Epidermal melanocyte (primary cell): ENCODE results near the gene LRRC15.

Source experiments
- DNase-seq: peaks from one replicate; pipeline ENCODE4 v3.0.0; 2011; ENCODE audit warnings: low spot score; ENCODE audit not compliant: insufficient read length

Gene LRRC15

DNA sequence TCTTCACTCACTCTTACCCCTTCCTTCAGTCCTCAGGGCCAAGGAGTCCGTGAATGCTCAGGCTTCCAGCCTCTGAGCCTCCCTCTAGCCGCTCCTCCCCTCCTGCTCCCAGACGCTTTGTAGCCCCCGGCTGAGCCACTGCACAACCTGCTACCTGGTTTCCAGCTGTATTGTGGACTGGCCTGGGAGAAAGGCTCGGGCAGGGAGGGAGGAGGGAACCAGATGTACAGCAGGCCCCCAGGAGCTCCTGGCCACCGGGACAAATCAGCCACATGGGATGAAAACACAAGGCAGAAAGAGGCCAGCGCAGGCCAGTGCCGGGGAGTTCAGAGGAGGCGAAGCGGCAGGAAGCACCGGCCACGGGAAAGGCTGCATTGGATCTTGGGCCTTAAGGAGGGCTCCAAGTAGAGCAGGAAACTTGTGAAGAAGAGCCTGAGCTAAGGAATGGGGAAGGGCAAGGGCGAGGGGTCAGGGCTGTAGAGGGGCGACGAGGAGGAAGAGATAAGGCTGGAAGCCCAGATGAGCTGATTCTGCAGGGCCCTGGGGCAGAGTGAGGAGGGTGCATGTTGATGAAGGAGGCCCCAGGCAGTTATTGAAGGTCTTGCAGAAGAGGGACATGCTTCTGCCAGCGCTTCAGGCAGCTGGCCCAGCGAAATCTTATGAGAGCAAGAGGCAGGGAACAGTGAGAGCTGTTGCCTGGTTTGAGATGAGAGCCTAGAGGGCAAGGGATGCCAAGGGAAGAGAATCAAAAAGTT is 32.8 kb downstream of the LRRC15 start:
- no peak for DNase-seq

DNA sequence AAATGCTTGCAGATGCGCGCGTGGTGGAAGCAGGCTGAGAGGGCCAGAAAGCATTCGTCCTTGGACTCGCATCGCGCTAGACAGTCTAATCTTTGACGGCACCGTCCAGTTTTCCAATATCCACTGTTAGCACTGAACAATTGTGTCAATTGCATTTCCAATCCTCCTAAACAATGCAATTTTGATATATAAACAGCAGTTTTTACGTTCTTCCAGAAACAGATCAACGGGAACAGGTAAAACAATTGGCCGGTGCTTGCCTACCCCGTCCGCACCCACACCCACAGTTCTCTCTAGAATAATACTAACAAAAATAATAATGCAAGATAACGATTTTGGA is 35.6 kb downstream of the LRRC15 start:
- DNase-seq, result no peak

DNA sequence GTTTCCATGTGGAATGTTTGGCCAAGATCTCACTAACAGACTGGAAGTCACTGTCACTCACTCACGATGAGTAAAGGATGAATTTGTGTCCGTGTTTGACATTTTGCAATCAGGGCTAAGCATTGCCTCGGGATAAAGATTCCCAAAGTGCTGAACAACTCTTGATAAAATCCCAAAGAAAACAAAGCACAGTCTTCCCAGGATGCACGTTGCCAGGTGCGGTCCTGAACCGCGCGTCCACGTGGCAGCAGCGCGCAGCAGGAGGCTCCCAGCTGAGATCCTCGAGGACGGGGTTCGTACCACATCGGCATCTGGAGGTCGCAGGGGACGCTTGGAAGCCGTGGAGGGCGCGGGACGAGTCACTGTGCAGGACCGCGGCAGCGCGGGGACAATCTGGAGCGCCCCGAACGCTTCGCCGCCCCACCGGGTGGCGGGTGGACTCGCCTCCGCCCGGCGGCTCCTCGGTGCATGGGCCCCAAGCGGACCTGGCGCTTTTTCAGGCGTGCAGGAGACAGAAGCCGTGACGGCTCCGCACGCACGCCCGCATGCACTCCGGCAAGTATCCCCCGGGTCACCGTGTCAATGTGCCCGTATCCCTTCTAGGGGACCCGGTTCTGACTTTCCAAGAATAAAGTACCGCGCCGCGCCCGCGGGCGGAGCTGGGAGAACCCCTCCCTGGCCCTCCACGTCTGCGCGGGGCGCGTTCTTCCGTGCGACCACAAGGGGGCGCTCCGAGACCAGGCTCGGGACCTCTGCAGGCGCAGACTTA is 36.1 kb downstream of the LRRC15 start:
- DNase-seq, result no peak

DNA sequence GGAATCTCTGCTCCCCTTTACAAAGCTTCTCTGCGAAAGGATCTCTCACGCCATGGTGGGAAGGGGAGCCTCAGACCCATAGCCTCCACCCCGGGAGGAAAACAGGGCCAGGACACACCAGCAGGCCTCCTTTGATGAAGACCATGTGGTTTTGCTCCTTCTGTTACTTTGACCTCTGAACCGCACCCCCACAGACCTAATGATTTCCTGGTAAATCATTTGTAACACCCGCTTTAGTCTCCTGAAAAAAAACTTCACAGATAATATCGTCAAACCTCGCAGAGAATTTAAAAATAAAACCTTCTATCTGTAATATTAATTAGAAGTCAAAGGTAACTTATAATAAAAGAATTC is 36.7 kb downstream of the LRRC15 start:
- no peak for DNase-seq

DNA sequence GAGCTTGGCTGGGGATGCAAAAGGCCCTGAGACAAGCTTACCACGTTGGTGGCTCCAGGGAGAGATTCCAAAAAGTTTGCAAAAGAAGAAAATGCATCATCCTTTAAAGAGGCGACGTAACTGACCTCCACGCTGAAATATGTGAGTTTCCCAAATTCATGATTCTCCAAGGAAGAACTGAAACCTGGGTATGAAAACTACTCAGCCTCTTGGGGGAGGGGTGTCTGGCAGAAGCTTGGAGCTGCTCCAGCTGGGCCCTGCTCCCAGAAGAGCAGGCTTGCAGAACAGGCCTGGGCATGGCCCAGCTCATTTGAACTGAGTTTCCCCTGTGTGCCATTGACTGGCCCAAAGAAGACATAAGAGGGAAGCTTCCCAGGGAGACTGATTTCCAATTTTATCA is 39.0 kb downstream of the LRRC15 start:
- no peak for DNase-seq

DNA sequence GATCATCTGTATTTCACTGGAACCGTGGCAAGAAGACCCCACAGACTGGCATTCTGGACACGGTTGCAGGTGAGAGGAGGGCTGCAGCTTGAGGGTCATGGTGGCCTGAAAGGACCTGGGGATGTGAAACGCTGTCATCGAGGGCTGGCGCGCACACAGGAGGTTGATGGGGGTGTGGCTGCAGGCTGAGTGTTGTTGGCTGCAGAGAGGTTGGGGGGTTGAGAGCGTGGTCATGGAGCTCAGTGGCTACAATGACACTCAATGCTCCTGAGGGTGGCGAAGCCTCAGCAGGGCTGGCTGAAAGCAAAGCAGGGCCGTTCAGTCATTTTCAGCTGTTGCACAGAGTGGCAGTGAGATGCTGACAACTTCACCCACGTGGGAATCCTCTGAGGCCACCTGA is 39.4 kb downstream of the LRRC15 start:
- DNase-seq, result no peak

DNA sequence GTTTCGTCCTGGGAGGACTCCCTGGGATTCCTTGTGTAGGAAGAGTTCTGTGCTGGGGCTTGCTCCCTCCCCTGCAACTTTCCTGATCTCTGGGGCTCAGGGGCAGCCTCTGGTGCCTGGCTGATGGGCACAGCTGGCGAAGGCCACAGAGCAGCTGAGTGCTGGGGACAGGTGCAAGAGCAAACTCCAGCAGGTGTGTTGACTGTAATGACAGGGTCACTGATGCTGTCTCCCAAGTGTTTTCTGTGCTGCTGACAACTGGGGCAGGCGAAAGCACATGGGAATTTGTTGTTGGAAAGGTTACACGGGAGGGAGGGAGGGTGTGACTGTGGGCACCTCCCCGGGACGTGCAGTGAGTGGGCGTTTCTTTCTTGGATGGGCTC is 40.0 kb downstream of the LRRC15 start:
- no peak for DNase-seq

DNA sequence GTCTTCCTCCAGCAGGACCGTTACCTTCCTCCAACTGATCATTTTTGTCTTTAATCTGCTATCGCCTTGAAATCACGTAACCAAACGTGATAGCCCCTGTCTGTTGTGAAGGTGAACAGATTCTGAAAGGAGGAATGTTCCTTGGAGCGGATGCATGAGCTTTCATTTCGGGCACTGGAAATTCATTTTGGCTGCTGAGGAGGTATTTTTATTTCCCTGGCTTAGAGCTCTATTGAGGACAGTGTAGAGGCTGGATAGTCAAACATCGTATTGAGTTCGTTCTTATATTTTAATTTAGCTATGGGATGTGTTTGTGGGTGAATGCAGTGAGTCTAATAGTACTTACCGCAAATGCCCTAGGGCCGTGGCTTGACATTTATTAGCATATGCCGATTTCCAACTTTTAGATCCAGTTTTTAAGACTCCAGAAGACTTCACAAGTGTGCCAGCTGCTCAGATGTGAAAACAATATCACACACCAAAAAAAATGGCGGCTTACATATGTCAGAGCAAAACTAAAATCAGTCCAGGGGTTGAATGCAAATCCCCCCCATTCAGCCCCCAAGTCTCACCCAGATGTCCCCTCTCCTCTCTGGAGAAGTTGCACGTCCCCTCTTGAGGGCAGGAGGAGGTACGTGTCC is 40.5 kb downstream of the LRRC15 start:
- no peak for DNase-seq

DNA sequence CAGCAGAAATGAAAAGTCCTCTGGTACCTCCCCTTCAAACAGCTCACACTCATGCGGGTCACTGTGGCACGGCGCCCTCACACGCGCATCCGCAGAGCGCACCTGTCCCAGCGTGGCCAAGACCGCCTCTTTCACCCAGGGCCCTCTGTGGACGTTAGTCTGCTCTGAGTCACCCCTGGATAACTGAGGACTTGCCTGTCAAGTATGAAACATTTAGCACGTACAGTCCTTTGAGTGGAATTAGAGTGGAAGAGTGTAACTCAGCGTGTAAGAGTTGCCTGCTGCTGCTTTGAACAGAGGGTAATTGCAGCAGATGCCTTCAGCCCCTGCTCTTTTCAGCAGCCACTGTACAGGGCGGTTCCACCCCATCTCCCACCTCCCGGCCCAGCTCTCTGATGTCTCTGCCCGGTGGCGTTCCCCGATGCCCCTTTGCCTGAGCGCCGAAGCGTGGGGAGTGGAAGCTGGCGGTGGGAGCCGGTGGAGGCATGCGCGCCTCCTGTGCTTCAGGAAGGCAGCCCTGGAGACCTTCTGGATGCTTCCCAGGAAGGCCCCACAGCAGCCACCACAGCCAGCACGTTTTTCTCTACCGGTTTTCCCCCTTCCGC is 41.4 kb downstream of the LRRC15 start:
- peak; percentile 40 for DNase-seq

DNA sequence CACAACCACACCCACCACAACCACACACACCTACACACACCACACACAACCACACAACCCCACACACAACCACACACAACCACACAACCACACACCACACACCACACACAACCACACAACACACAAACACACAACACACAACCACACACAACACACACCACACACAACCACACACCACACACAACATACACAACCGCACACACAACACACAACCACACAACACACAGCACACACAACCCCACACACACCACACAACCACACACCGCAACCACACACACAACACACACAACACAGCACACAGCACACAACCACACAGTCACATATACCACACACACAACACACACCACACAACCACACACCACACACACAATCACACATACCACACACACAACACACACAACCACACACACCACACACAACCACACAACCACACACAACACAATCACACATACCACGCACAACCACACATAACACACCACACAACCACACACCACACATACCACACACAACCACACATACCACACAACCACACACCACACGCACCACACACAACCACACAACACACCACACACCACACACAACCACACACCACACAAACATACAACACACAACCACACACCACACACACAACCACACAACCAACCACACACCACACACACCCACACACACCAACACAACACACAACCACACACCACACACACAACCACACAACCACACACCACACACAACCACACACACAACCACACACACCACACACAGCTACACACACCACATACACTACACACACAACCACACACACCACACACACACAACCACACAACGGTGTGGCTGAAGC is 42.1 kb downstream of the LRRC15 start:
- no peak for DNase-seq

DNA sequence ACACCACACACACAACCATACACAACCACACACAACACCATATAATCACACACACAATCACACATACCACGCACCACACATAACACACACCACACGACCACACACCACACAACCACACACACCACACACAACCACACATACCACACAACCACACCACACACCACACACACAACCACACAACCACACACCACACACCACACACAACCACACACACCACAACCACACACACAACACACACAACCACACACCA is 42.6 kb downstream of the LRRC15 start:
- no peak for DNase-seq

DNA sequence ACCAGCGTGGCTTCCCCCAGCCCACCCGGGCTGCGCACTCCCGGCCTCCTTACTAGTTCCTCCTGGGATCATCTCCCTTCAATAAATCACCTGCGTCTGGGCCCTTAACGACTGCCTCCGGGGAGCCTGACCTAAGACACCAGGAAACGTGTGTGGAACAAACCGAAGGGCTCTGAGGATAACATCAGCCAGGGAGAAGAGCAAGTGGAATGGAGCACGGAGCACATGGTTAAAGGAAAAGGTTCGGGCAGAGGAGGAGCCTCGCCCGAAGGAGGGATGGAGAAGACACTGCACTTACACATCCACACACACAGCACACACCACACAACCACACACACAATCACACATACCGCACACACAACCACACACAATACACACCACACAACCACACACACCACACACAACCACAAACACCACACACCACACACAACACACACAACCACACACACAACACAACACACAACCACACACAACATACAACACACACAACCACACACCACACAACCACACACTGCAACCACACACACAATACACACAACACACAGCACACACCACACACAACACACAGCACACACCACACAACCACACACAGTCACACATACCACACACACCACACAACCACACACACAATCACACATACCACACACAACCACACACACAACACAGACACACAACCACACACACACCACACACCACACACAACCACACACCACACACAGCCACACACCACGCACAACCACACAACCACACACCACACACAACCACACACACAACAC is 43.2 kb downstream of the LRRC15 start:
- DNase-seq, result no peak

DNA sequence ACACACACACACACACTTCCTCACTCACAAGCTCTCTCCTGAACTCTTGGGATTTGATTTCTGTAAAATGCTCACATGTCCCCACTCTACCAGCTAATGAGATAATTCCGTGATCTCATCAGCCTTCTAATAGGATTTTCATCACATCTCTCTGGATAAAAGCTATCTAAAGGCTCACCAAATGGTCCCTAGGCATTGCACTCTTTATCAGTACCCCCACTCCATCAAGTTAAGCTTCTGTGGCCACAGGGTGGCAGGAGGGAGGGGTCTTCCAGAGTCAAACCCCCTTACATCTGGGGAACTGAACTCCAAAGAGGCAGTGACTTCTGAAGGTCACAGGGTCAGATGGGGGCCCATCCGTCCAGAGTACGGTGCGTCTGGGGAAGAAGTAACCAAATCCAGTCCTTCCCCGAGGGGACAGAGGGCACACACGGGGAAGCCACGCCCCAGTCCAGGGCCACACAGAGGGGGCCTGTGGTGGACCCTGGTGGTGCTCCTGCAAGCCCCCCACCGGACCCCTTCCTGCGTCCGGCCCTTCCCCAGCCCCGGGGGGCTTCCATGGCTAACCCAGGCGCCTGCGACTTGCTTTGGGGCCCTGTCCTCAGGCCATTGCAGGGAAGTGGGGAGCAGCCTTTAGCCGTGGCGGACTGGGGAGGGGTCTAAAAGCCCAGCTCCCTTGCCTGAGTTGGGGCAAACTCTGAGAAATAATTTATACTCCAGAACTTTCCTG is 44.0 kb downstream of the LRRC15 start:
- no peak for DNase-seq

DNA sequence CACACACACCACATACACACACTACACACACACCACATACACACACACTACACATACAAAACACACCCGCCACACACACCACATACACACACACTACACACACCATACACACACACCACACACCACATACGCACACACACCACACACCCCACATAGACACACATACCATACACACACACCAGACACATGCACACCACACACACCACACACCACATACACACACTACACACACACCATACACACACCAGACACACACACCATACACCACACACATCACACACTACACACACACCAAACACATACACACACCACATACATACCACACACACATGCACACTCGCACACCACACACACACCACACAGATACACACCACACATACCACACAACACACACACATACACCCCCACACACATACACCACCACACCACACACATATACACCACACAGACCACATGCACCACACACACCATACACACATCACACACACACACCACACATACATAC is 44.7 kb downstream of the LRRC15 start:
- no peak for DNase-seq

DNA sequence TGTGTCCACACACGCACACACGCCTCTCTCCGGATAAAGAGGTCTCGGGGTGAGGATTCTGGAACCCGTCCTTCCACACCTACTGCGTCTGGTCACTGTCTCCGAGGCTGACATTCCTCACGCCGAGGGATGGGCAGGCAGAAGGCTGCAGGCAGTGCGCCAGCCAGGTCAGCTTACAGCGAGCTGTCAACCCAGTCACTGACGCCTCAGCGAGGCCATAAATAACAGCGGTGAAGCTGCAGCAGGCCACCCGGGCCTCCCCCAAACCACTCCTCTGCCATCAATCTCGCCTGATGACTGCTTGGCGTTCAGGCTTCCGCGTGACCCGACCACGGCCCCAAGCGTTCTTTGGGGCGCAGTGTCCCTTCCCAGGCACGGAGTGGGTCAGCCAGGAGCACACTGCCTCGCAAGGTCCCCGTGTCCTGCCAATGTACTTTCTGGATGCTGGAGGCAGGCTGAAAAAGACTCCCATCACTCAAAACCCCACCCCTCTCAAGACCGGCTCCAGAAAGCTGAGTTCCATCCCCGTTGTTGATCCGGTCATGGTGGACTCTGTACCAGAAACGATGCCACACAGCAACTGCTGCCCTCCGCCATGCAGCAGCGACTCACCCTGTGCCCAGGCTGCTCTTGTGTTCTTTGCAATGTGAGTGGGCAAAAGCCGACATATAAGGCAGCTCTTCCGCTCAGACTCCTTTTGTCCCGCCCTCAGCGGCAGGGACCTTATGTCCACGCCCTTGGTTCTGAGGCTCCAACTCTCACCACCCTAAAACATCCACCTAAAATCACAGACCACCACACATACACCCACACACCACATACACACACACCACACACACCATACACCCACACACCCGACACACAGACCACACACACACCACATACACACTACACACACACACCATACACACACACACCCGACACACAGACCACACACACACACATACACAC is 45.5 kb downstream of the LRRC15 start:
- no peak for DNase-seq

DNA sequence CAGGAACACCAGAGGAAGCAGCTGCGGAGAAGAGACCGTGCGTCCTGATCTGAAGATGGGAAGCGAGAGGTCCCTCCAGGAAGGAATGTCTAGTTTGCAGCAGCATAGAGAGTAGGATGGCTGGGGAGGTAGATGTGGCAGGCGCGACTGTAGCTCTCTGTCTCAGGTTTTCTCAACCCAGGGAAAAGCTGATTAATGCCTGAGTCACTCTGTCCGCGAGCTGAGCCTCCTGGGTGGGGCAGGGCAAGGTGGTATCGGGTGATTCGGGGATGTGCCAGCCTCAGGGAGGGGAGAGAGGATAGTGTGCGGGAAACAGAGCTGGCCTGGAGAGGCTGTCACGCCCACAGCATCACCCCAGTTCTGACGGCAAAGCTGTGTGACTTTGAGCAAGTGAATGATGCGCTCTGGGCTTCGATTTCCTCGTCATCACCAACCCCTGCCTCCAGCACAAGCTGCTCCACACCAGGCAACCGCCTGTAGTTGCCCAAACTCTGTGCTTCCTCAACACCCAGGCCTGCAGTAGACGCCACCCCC is 46.8 kb downstream of the LRRC15 start:
- DNase-seq, result no peak

DNA sequence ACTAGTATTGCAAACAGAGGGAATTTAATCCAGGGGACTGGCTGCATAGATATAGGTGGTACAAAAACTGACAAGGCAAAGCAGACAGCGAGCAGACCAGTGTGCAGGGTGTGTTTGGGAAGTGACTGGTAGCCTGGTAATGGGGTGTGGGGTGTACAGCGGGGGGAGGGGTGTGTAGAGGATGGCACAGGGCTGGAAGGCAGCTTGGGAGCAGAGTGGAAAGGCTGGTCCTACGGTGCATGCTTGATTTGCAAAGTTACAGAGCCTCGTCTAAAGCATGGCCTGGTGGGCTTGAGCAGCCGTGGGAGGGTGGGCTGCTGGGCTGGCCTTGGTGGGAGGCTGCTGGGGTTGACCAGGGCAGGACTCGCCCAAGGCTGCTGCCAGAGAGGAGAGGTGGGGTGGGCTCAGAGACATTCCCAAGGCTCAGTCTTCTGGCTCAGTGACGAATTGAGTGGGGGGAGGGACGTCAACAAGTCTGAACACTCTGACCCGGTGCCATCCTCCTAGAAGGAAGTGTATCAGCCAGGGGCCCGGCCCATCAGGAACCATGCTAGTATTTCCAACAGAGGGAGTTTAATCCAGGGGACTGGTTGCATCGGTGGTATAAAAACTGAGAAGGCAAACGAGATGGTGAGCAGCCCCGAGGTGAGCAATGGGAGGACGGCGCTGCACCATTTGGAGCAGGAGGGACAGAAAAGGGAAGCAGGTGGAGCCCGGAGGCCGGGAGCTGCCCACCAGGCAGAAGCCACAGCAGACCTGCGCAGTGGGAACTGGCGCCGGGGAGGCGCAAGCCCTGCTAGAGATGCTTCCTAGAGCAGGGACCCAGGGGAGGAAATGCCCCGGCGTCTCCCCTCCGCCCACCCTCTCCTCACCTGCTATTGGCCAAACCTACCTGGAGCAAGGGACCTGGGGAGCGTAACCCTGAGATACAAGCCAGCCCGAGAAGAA is 47.6 kb downstream of the LRRC15 start:
- DNase-seq, result no peak
